Measurements from ENCODE around the gene CPSF6. TPM values are rescaled to one million over a fixed set of nuclear protein-coding genes. Genes with fewer than 3 reads are reported as not detected.

CPSF6 gene
- total and polyA plus RNA-seq, 2 donors from 2014 or later, result 21.0 to 57.3 TPM

- Histone ChIP-seq H3K27ac (ENCODE audit: low read depth in 2 of 2, low read length in 2 of 2) (no peak overlapping the region), H3K36me3 (ENCODE audit: control insufficient read depth in 2 of 3, insufficient read depth in 3 of 3, low read length in 3 of 3) (no peaks in the 10 kb centered on the region), H3K4me1 (ENCODE audit: control insufficient read depth in 2 of 3, insufficient read depth in 2 of 3, low read depth in 1 of 3, low read length in 3 of 3) (no peaks in the 10 kb centered on the region), H3K9me3 (ENCODE audit: control insufficient read depth in 2 of 3, insufficient read depth in 1 of 3, low read length in 3 of 3) (peaks cover 0 to 4% (median 0%) of the 10 kb centered on the region in 3 donors), H3K9ac (ENCODE audit: low read length in 3 of 3) (no peak overlapping the region), H3K4me3 (ENCODE audit: low read length in 3 of 3) (no peak overlapping the region), H3K27me3 (ENCODE audit: control insufficient read depth, insufficient read depth, low read length) (no peaks in the 10 kb centered on the region)
- FAIRE-seq (no peak), DNase-seq (no peak)
- intact Hi-C loops (cut with DNase I), result no loop called here
- no peak for TF ChIP-seq CTCF (IDR thresholded peaks at IDR 0.05; ENCODE audit: borderline replicate concordance, extremely low read depth, insufficient read depth)
Observed at GRCh38 chr12:69318225-69318624, 78.9 kb downstream of the CPSF6 start.

- H3K9me3 ChIP-seq (ENCODE audit: control insufficient read depth in 2 of 3, insufficient read depth in 1 of 3, low read length in 3 of 3), result peaks cover 0 to 4% (median 0%) of the 10 kb centered on the region in 3 donors
- H3K27ac ChIP-seq (ENCODE audit: low read depth in 2 of 2, low read length in 2 of 2), result no peak overlapping the region
- no peak overlapping the region for H3K9ac ChIP-seq (ENCODE audit: low read length in 3 of 3)
- FAIRE-seq, result no peak
- intact Hi-C loops (cut with DNase I), result no loop called here
- H3K27me3 ChIP-seq (ENCODE audit: control insufficient read depth, insufficient read depth, low read length), result no peaks in the 10 kb centered on the region
- DNase-seq, result no peak
- H3K4me3 ChIP-seq (ENCODE audit: low read length in 3 of 3), result no peak overlapping the region
- H3K4me1 ChIP-seq (ENCODE audit: control insufficient read depth in 2 of 3, insufficient read depth in 2 of 3, low read depth in 1 of 3, low read length in 3 of 3), result no peaks in the 10 kb centered on the region
- TF ChIP-seq CTCF (IDR thresholded peaks at IDR 0.05; ENCODE audit: borderline replicate concordance, extremely low read depth, insufficient read depth), result no peak
- H3K36me3 ChIP-seq (ENCODE audit: control insufficient read depth in 2 of 3, insufficient read depth in 3 of 3, low read length in 3 of 3), result no peaks in the 10 kb centered on the region
Observed at GRCh38 chr12:69321351-69321750, 82.0 kb downstream of the CPSF6 start.

Small RNA genes within 50 kb of the gene (microRNA-seq; reads per million reads assigned to microRNA genes)
- gene MIR1279, result not detected

Other genes with a start within 250 kb of the CPSF6 start
- gene LYZ, start 108.8 kb downstream of the CPSF6 start, total RNA-seq, result 70.9 TPM
- 7.1 TPM for gene LYZ, start 108.8 kb downstream of the CPSF6 start, polyA plus RNA-seq (ENCODE audit: insufficient read depth, low read depth, low replicate concordance)
- gene YEATS4, start 120.2 kb downstream of the CPSF6 start, total RNA-seq, result 14.5 TPM
- gene YEATS4, start 120.2 kb downstream of the CPSF6 start, polyA plus RNA-seq (ENCODE audit: insufficient read depth, low read depth, low replicate concordance), result 15.6 TPM
- gene FRS2, start 230.8 kb downstream of the CPSF6 start, total RNA-seq, result 31.4 TPM
- gene FRS2, start 230.8 kb downstream of the CPSF6 start, polyA plus RNA-seq (ENCODE audit: insufficient read depth, low read depth, low replicate concordance), result 4.6 TPM